Left colon (tissue), 2 donors: Measurements from ENCODE around the gene IQGAP2. TPM values are rescaled to one million over a fixed set of nuclear protein-coding genes. Genes with fewer than 3 reads are reported as not detected.
"Not testable (repeated sequence)": the region's sequence is repeated elsewhere in the genome, so short reads cannot be mapped to it uniquely, and the experiment has no call there.

ENCODE experiments used
- ATAC-seq: fragments of 200-7000 bp; cut with Tn5 transposase; one replicate; pipeline ENCODE4 v1.9.1; 2020; ENCODE audit warnings: mild to moderate bottlenecking, moderate library complexity
- DNase-seq, 2 donors: peaks; one replicate each; pipeline ENCODE4 v3.0.0-alpha.2; 2020
- intact Hi-C, 2 donors: fragments of 100-400 bp; cut with DNase I in 1 of 2; cut with micrococcal nuclease in 1 of 2; formaldehyde crosslinking; loops; one replicate each; pipeline versions ENCODE4 v1.11.2 to v1.14.0; 2022; cut with DNase I, micrococcal nuclease
- total RNA-seq, 2 donors: library from RNA; stranded (reverse); fragmentation: NEBNext Ultra II Directional; extraction: Animal tissue kit (Norgen Biotek cat#: 25700); gene quantifications; one replicate each; pipeline ENCODE4 v1.2.1, GENCODE V29; 2021
- donor health status: DM: no; HTN: no; CAD: no.
- donor health status: DM: yes; HTN: yes; CAD: no.

IQGAP2 gene
- total RNA-seq, 2 donors from 2014 or later = 104 to 123 TPM

- ATAC-seq, intact Hi-C loops, DNase-seq: not testable (repeated sequence)
Measured at GRCh38 chr5:76518246-76518645, 115.2 kb downstream of the IQGAP2 start.

DNA sequence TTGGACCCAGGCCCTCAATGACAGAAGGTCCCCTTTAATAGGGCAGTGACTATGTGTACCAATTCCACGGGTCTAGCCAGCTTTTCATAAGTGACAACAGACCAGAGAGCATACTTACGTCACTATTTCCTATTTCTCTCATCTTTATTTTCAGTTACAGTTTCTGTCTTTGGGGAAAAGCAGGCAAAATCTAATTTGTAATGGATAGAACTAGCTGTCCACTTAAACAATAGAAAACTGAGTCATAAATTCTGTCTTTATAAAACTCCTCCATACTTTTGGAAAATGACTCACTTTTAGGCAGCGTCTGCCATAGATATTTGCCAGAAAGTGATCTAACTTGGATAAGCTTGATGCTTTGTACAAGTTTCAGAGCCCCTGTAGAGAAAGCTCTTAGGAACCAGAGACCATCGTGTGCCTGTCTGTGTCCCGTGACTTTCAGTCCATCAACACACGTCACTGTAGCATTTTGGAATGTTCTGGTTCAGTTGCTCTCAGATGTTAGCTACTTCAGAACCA is 118.2 kb downstream of the IQGAP2 start:
- intact Hi-C loops = no loop called here
- DNase-seq (no peak), ATAC-seq (no peak)

DNA sequence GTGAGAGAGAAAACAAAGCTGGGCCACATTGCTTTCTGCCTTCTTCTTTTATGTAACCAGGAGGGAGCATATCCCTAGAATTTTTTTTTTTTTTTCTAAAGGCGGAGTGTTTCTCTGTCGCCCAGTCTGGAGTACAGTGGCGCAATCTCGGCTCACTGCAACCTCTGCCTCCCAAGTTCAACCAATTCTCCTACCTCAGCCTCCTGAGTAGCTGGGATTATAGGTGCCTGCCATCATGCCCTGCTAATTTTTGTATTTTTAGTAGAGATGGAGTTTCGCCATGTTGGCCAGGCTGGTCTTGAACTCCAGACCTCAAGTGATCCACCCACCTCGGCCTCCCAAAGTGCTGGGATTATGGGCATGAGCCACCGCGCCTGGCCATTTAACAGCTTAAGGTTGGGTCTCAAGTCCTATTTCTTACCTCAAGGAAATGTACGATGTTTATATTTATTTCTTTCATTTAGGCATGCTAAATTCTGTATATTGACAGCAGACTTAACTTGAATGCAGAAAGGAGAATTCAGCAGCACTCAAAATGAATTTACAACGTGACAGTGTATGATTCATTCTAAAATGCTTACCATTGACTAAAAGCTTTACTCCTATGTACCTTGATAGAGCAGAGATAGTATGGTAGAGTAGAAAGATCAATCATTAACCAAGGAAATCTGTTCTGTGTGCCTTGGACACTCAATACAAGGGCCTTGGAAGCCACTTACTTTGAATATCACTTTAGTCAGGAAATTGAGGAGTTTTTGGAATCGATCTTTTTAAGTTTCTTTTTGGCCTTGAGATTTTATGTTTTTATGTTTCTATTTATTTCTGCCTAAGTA is 119.2 kb downstream of the IQGAP2 start:
- peak; percentile 99 for ATAC-seq
- no peak for DNase-seq
- intact Hi-C loops = no loop called here

DNA sequence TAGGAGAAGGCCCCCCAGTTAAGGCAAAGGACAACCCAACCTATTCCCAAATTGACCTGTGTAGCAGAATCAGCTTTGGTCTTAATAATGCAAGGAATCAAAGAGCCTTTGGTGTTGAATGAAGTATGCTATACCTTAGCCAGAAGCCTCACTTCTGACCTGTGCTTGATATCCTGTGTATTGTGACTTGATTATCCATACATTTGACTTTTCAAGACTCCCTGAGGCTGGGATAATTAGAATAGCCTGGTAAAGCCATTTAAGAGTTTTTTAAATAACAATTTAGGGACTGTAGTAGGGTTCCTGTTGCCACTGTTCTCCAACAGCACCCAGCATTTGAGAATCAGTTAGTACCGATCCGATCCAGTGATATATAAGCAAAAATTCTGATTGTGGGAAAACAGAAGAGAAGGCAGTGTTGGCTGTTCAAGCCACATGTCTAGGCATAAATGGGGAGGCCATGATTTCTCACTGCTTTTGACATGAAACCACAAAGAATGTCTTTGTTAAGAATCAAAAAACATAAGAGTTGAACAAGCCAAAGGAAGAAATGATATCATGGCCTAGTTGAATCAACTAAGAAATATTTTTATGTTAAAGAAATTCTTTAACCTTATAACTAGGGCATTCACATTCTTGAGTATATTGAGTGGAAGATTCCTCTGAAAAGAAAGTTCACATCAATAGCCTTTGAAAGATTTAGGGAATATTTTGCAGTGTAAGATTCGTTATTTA is 121.2 kb downstream of the IQGAP2 start:
- ATAC-seq (no peak), DNase-seq (no peak)
- intact Hi-C loops = no loop called here

GRCh38 chr5:76524868-76525267 is 121.8 kb downstream of the IQGAP2 start:
- intact Hi-C loops = no loop called here
- no peak for DNase-seq
- ATAC-seq = no peak

- ATAC-seq (no peak), DNase-seq (no peak)
- intact Hi-C loops = no loop called here
Measured at GRCh38 chr5:76525956-76526355, 122.9 kb downstream of the IQGAP2 start.

- DNase-seq (no peak), ATAC-seq (no peak)
- intact Hi-C loops = no loop called here
Measured at GRCh38 chr5:76526950-76527583, 124.0 kb downstream of the IQGAP2 start.

- intact Hi-C loops = no loop called here
- ATAC-seq (no peak), DNase-seq (no peak)
Measured at GRCh38 chr5:76527685-76528161, 124.6 kb downstream of the IQGAP2 start.

DNA sequence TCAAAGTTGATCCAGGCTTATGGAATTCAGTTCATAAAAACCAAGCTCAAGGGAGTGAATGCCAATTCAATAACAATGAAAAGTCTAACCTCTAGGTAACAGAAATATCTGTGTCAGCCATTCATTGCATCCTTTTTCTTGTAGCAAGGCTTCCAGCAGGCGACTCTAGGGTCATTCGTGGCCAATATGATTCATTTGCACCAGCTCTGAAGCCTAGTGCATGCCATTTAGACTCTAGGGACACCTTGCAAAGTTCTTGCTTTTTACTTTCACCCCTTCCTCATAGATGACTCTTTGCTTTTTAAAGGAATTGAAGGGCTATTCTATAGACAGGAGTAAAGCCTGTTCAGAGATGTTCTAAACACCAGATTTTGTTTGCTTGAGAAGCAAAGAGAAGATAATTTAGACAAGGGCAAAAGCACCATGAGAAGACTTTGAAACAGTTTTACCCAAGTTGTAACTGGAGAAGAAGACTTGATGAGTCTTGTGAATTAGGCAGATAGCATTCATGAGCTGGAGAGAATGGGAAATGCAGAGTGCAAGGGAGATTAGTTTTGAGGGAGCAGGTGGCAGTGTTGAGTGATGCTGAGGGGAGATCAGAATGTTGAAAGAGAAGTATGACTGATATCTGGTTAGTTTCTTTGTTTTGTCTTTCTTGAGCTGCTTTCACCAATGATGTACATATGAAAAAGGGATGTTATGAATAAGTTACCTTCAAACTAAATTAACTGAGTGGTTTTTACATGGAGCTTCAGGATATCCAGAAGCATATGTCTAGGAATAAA is 125.7 kb downstream of the IQGAP2 start:
- ATAC-seq = no peak

DNA sequence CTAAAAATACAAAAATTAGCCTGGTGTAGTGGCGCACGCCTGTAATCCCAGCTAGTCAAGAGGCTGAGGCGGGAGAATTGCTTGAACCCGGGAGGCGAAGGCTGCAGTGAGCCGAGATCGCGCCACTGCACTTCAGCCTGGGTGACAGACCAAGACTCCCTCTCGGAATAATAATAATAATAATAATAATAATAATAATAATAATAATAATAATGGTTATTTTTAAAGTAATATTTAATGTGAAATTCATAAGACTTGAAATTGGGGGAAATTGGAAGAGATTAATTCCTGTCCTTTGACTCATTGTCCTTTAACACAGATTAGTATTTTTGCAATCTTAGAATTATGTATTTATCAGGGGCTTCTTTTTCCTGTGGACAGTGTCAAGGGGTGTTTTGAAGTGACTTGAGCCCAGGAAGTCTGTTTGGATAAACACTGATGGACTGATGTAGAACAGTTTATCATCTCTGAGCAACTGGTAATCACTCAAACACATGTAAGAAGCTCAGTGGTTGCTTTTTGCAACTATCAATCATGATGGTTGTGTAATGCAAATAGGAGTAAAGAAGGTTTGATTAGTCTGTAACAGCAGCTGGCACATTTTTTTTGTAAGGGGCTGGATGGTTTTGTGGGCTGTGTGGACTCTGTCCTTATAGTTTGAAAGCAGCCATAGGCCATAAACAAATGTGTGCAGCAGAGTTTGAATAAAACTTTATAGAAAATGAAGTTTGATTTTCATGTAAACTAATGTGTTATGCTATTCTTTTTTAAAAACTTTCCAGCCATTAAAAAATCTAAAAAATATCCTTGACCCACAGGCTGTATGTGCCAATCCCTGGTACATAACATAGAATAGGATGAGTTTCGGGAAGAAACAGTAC is 126.6 kb downstream of the IQGAP2 start:
- ATAC-seq = peak; percentile 26

More for the DNA sequence above, 125.7 kb downstream of the IQGAP2 start:
- DNase-seq = no peak
- intact Hi-C loops = no loop called here

DNA sequence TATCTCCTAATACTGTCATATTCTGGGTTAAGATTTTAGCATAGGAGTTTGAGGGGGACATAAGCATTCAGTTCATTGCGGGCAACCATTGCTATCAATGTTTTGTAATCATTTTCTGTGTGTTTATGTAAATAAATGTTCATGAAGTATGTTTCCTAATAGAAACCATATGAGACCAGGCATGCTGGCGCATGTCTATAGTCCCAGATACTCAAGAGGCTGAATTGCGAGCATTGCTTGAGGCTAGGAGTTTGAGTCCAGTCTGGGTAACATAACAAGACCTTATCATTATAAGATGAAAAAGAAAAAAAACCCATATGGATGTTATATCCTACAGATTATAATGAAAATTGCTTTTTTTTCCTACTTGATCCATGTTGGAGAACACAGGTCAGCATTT is 129.0 kb downstream of the IQGAP2 start:
- ATAC-seq (no peak), DNase-seq (no peak)
- intact Hi-C loops = no loop called here

More for the DNA sequence above, 126.6 kb downstream of the IQGAP2 start:
- no peak for DNase-seq
- intact Hi-C loops = no loop called here

- intact Hi-C loops = no loop called here
- DNase-seq (no peak), ATAC-seq (no peak)
Measured at GRCh38 chr5:76532973-76533372, 129.9 kb downstream of the IQGAP2 start.

GRCh38 chr5:76535577-76535976 is 132.5 kb downstream of the IQGAP2 start:
- intact Hi-C loops = no loop called here
- no peak for ATAC-seq
- no peak for DNase-seq

- intact Hi-C loops = no loop called here
- peak; percentile 32 for ATAC-seq
Measured at GRCh38 chr5:76537073-76537543, 134.0 kb downstream of the IQGAP2 start.

DNA sequence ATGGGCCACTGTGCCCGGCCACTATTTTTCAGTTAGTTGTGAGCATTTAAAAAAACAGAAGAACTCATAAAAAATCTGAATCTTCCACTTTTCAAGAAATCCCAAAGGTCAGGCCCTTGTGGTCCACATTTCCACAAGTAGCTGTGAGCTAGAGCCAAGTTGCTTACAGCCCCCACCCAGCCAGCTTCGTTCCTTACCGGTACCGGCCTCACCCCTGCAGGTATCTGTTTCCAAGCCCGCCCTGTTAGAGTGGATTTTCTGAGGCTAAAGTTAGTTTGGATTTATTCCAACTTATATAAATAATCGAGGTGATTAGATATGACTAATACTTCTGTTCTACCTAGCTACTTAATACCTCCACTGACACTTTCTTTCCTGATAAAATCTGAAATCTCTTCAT is 139.2 kb downstream of the IQGAP2 start:
- ATAC-seq (no peak), DNase-seq (no peak)
- intact Hi-C loops = loop anchor here in 1 of 2 donors (10.0 kb wide), 1 partner anchor 137 kb away; the partner anchor contains the start of gene IQGAP2

More at GRCh38 chr5:76537073-76537543, 134.0 kb downstream of the IQGAP2 start:
- DNase-seq = no peak

GRCh38 chr5:76542887-76543690 is 140.0 kb downstream of the IQGAP2 start:
- intact Hi-C loops = loop anchor here in 1 of 2 donors (10.0 kb wide), 1 partner anchor 138 kb away; the partner anchor contains the start of gene IQGAP2
- DNase-seq = no peak
- no peak for ATAC-seq
